Middle frontal gyrus (tissue), 1 donor: ENCODE data around the gene CASKIN2.
"Not testable (repeated sequence)": the region's sequence is repeated elsewhere in the genome, so short reads cannot be mapped to it uniquely, and the experiment has no call there.

ENCODE experiments used
- DNase-seq: peaks from one replicate; pipeline ENCODE4 v3.0.0-alpha.2; 2015; ENCODE audit warnings: low spot score; ENCODE audit errors: extremely low spot score

The CASKIN2 gene

DNA sequence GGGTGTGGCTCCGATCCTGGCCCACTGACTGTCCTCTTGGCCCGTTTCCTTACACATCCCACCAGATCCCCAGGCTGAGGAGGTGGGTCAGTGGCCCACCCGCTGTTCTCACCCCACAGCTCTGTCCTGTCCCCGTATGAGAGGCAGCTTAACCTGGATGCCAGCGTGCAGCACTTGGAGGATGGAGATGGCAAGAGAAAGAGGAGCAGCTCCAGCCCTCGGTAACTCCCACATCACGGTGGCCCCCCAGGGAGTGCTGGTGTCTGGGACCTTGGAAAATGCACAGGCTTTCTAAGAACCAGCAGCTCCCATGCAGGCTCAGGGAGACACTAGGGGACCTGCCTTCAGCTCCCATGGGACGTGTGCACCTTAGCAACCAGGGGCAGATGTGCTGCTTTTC lies 6.0 kb upstream of the CASKIN2 start:
- no peak for DNase-seq

DNA sequence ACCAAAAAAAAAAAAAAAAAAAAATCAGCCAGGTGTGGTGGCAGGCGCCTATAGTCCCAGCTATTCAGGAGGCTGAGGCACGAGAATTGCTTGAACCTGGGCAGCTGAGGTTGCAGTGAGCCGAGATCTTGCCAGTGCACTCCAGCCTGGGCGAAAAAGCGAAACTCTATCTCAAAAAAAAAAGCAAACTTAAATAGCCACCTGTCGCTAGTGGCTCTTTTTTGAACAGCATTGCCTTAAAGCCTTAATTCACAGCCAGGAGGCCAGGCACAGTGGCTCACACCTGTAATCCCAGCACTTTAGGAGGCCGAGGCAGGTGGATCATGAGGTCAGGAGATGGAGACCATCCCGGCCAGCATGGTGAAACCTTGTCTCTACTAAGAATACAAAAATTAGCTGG lies 5.1 kb upstream of the CASKIN2 start:
- DNase-seq: not testable (repeated sequence)

GRCh38 chr17:75518983-75519537 lies 3.7 kb upstream of the CASKIN2 start:
- no peak for DNase-seq

GRCh38 chr17:75518201-75518600 lies 2.9 kb upstream of the CASKIN2 start:
- no peak for DNase-seq

DNA sequence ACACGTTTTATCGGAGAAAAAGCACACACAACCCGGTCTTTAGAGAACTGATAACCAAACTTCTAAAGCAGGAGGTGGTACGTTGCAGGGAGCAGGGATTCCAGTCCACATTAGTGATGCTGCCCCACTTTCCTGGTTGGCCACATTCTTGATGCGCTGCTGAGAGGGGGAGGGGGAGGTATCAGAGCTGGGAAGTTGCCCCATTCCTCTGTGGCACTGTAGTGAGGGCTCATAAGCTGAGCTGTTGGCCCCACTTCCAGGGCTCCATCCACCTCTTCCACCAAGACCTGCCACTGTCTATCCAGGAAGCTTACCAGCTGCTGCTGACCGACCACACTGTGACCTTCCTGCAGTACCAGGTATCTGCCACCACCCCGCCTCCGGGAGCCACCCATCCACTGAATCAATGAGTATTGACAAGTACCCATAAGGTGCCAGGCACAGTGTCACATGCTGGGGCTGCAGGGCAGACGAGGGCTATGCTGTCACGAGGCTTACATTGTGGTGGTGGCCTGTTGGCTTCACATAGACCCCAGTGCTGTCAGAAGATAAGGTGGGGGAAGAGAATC lies 2.0 kb upstream of the CASKIN2 start:
- DNase-seq: no peak

- DNase-seq: no peak
Observed at GRCh38 chr17:75516619-75517296, 1.4 kb upstream of the CASKIN2 start.

DNA sequence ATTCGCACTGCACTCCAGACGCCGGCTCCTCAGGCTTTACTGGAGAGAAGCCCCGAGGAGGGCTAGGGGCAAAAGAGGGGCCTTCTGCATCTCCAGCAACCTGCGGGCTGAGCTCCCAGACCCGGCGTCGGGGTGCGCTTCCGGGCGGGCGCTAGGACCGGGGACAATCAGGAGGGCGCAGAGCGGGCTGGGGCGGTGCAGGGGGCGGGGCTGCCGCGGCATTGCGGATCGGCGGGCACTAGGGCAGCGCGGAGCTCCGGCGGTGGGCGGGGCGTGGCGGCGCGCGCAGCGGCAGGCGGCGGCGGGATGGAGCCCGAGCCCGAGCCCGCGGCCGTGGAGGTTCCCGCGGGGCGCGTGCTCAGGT lies 900 bp upstream of the CASKIN2 start, which contains the start of gene TSEN54:
Gene TSEN54 (plus strand): TSS at position 274 of the 364 bp plus-strand sequence. CDS start 33 bp downstream, at position 307.
- peak; percentile 75 for DNase-seq

GRCh38 chr17:75514919-75515495 lies 330 bp downstream of the CASKIN2 start:
- DNase-seq: no peak

GRCh38 chr17:75514299-75514918 lies 928 bp downstream of the CASKIN2 start:
- DNase-seq: no peak

GRCh38 chr17:75513641-75514000 lies 1.7 kb downstream of the CASKIN2 start:
- DNase-seq: no peak

- no peak for DNase-seq
Observed at GRCh38 chr17:75512926-75513640, 2.3 kb downstream of the CASKIN2 start.

GRCh38 chr17:75511610-75512575 lies 3.4 kb downstream of the CASKIN2 start:
- DNase-seq: no peak

DNA sequence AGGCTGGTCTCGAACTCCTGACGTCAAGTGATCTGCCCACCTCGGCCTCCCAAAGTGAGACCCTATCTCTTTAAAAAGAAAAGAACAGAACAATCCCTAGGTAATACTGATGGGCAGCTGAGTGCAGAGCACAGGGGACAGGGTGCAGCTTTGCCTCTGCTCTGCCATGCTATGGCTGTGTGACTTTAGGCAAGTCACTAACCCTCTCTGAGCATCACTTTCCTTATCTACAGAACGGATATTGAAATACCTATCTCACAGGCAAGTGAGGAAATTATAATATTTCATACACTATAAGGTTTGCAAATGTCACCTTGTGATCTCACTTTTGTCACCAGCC lies 4.1 kb downstream of the CASKIN2 start:
- DNase-seq: no peak

DNA sequence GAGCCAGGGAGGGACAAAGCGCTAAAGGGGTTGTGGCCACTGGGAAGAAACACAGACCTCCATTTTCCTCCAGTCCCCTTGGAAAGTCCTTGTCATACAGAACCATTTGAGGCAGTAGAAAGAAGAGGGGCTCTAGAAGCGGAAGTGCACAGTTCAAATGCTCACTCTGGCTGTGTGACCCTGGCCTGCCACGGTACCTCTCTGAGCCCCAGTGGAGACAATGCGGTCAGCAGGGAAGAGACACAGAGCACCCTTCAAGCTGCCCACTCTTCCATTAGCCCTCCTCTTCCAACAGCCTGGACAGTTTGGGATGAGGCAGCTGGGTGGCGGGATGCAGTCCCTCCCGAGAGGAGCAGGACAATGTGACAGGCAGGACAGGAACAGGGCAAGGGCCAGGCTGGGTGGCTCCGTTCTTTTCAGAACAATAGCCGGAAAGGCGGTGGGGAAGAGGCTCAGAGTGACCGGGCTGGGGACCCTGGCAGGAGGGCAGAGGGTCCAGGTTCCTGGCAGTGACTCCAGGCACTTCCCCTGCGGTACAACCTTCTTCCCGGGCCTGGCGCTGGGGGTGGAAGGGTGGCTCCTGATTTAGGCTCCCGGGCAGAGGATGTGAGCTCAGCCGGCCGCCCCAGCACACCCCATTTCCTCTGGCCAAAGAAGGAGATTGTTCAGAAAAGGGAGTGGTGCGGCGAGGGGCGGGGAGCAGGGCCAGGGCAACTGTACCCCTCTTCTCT lies 5.6 kb downstream of the CASKIN2 start:
- no peak for DNase-seq

DNA sequence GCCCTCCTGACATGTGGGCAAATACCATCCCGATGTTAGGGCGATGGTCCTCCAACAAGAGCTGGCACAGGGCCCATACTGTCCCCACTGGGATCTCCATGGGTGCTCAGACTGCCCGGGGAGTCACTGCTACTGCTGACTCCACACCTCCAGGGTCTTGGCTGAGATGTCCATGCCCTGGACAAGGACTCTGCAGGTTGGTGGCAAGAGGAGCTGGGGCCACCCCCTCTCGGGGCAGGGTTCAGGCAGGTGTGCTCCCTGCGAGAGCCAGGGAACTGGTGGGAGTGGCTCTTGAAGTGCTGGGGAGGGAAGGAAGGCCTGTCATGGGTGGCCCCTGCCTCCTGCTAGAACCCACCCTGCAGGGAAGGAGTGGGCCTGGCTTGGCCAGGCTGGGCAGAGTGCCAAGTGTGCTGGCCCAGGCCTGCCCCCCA lies 6.4 kb downstream of the CASKIN2 start:
- no peak for DNase-seq

- peak; percentile 53 for DNase-seq
Observed at GRCh38 chr17:75507733-75508719, 7.3 kb downstream of the CASKIN2 start.

DNA sequence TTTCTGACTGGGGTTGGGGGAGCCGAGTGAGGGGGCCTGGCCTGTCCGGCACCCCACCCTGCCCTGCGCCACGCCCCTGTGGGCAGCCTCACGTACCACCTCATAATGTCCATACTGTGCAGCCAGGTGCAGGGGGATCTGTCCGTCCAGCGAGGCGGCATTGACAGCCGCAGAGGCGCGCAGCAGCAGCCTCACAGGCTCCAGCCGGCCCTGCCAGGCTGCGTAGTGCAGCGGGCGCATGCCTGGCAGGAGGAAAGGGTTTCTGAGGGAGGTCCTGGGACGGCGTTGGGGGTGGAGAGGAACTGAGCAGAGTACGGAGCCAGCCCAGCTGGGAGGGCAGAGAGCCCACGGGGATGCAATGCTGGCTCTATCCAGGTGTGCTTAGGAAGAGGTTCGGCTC lies 8.4 kb downstream of the CASKIN2 start:
- DNase-seq: no peak

DNA sequence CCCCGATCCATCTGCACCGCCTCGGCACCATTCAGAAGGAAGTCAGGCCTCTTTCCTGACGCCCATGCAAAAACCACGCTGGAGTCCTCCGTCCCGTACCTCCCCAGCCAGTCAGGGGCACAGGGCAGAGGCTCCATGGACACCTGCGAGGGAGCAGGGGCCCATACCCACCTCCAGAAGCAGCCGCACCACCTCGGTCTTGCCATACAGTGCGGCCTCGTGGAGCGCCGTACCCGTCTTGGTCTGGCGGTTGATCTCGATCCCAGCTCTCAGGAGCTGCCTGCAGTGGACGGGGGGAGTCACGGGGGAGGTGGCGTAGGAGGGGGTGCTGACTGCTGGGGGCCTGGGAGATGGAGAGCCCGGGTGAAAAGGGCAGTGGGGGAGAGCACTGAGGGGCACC lies 9.2 kb downstream of the CASKIN2 start:
- DNase-seq: no peak

DNA sequence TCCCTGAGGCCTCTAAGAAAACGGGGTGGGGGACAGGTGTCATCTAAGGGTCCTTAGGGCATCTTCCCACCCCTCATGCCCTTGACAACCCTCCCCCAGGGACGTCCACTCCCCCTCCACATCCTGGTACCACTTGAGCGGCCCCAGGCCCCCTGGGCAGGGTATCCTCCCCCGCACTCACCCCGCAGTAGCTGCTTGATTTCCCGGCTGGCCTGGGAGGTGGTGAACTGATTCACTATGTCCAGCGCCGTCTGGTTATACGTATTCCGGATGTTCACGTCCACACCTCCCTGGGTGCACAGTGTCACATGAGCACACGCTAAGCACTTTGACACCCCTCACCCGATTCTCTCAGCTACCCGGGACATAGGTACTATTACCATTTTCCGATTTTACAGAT lies 9.7 kb downstream of the CASKIN2 start:
- no peak for DNase-seq
